ENCODE data around the gene DOK6.

Gene DOK6

GRCh38 chr18:69557282-69557681, 156.6 kb downstream of the DOK6 start:
- WGBS: 75% methylated on average over 4 of the region's 4 CpGs
- Histone ChIP-seq H3K9ac (ENCODE audit: low read length) (no peak overlapping the region), H3K27me3 (ENCODE audit: control insufficient read depth in 1 of 2, insufficient read depth in 1 of 2, low read length in 2 of 2) (no peaks in the 10 kb centered on the region), H3K4me1 (ENCODE audit: control insufficient read depth, insufficient read depth, low read depth, low read length) (no peaks in the 10 kb centered on the region), H4K8ac (ENCODE audit: low read length) (no peak overlapping the region), H3K79me1 (replicated peaks; ENCODE audit: low read length, poor library complexity, severe bottlenecking) (no peaks in the 10 kb centered on the region), H2BK120ac (ENCODE audit: low read depth, low read length) (no peak overlapping the region), H4K91ac (ENCODE audit: low read length) (no peak overlapping the region), H3K36me3 (ENCODE audit: control insufficient read depth in 1 of 2, insufficient read depth in 2 of 2, low read depth in 1 of 2, low read length in 2 of 2) (no peaks in the 10 kb centered on the region), H3K4me2 (ENCODE audit: low read length, poor library complexity, severe bottlenecking) (no peak overlapping the region), H2BK15ac (ENCODE audit: low read depth, poor library complexity, severe bottlenecking) (no peak overlapping the region), H2AK5ac (ENCODE audit: low read length, severe bottlenecking) (no peak overlapping the region), H2AFZ (ENCODE audit: low read depth, low read length) (no peak overlapping the region), H3K18ac (ENCODE audit: low read depth in 1 of 2, low read length in 2 of 2) (no peak overlapping the region), H2BK12ac (ENCODE audit: low read length in 2 of 2) (no peak overlapping the region), H3K4me3 (ENCODE audit: insufficient read depth in 1 of 2, low read depth in 1 of 2, low read length in 2 of 2) (no peak overlapping the region), H3K23ac (ENCODE audit: low read length in 2 of 2) (no peak overlapping the region), H2BK5ac (ENCODE audit: low read depth, low read length, poor library complexity, severe bottlenecking) (no peak overlapping the region), H3K4ac (ENCODE audit: low read depth in 1 of 2, low read length in 2 of 2) (no peak overlapping the region), H3K14ac (ENCODE audit: low read length in 2 of 2) (no peak overlapping the region), H3K27ac (ENCODE audit: low read length, poor library complexity, severe bottlenecking) (no peak overlapping the region), H3K9me3 (ENCODE audit: control insufficient read depth, low read length) (peaks cover 4% of the 10 kb centered on the region)
- DNase-seq: no peak

- H3K18ac ChIP-seq (ENCODE audit: low read depth in 1 of 2, low read length in 2 of 2): no peak overlapping the region
- no peak overlapping the region for H4K91ac ChIP-seq (ENCODE audit: low read length)
- H2AFZ ChIP-seq (ENCODE audit: low read depth, low read length): no peak overlapping the region
- H3K9me3 ChIP-seq (ENCODE audit: control insufficient read depth, low read length): peaks cover 5% of the 10 kb centered on the region
- H3K27me3 ChIP-seq (ENCODE audit: control insufficient read depth in 1 of 2, insufficient read depth in 1 of 2, low read length in 2 of 2): no peaks in the 10 kb centered on the region
- H3K79me1 ChIP-seq (replicated peaks; ENCODE audit: low read length, poor library complexity, severe bottlenecking): no peaks in the 10 kb centered on the region
- H3K4ac ChIP-seq (ENCODE audit: low read depth in 1 of 2, low read length in 2 of 2): no peak overlapping the region
- no peak overlapping the region for H2BK120ac ChIP-seq (ENCODE audit: low read depth, low read length)
- H2BK15ac ChIP-seq (ENCODE audit: low read depth, poor library complexity, severe bottlenecking): no peak overlapping the region
- no peaks in the 10 kb centered on the region for H3K4me1 ChIP-seq (ENCODE audit: control insufficient read depth, insufficient read depth, low read depth, low read length)
- H3K4me2 ChIP-seq (ENCODE audit: low read length, poor library complexity, severe bottlenecking): no peak overlapping the region
- H3K14ac ChIP-seq (ENCODE audit: low read length in 2 of 2): no peak overlapping the region
- no peak overlapping the region for H3K27ac ChIP-seq (ENCODE audit: low read length, poor library complexity, severe bottlenecking)
- H3K9ac ChIP-seq (ENCODE audit: low read length): no peak overlapping the region
- H2BK12ac ChIP-seq (ENCODE audit: low read length in 2 of 2): no peak overlapping the region
- H2BK5ac ChIP-seq (ENCODE audit: low read depth, low read length, poor library complexity, severe bottlenecking): no peak overlapping the region
- H3K36me3 ChIP-seq (ENCODE audit: control insufficient read depth in 1 of 2, insufficient read depth in 2 of 2, low read depth in 1 of 2, low read length in 2 of 2): no peaks in the 10 kb centered on the region
- no peak for DNase-seq
- H3K23ac ChIP-seq (ENCODE audit: low read length in 2 of 2): no peak overlapping the region
- H3K4me3 ChIP-seq (ENCODE audit: insufficient read depth in 1 of 2, low read depth in 1 of 2, low read length in 2 of 2): no peak overlapping the region
- H4K8ac ChIP-seq (ENCODE audit: low read length): no peak overlapping the region
- no peak overlapping the region for H2AK5ac ChIP-seq (ENCODE audit: low read length, severe bottlenecking)
- WGBS: 100% methylated on average over 2 of the region's 2 CpGs
These were observed 157.4 kb downstream of the DOK6 start for GRCh38 chr18:69558052-69558451.

- H3K9ac ChIP-seq (ENCODE audit: low read length): no peak overlapping the region
- H3K36me3 ChIP-seq (ENCODE audit: control insufficient read depth in 1 of 2, insufficient read depth in 2 of 2, low read depth in 1 of 2, low read length in 2 of 2): no peaks in the 10 kb centered on the region
- no peak overlapping the region for H3K14ac ChIP-seq (ENCODE audit: low read length in 2 of 2)
- H2BK12ac ChIP-seq (ENCODE audit: low read length in 2 of 2): no peak overlapping the region
- H3K18ac ChIP-seq (ENCODE audit: low read depth in 1 of 2, low read length in 2 of 2): no peak overlapping the region
- no peak overlapping the region for H2BK5ac ChIP-seq (ENCODE audit: low read depth, low read length, poor library complexity, severe bottlenecking)
- no peak overlapping the region for H3K23ac ChIP-seq (ENCODE audit: low read length in 2 of 2)
- H3K4me3 ChIP-seq (ENCODE audit: insufficient read depth in 1 of 2, low read depth in 1 of 2, low read length in 2 of 2): no peak overlapping the region
- no peaks in the 10 kb centered on the region for H3K4me1 ChIP-seq (ENCODE audit: control insufficient read depth, insufficient read depth, low read depth, low read length)
- no peak overlapping the region for H2AFZ ChIP-seq (ENCODE audit: low read depth, low read length)
- no peak for DNase-seq
- H2BK15ac ChIP-seq (ENCODE audit: low read depth, poor library complexity, severe bottlenecking): no peak overlapping the region
- H3K4me2 ChIP-seq (ENCODE audit: low read length, poor library complexity, severe bottlenecking): no peak overlapping the region
- no peak overlapping the region for H2AK5ac ChIP-seq (ENCODE audit: low read length, severe bottlenecking)
- no peaks in the 10 kb centered on the region for H3K27me3 ChIP-seq (ENCODE audit: control insufficient read depth in 1 of 2, insufficient read depth in 1 of 2, low read length in 2 of 2)
- no peak overlapping the region for H4K91ac ChIP-seq (ENCODE audit: low read length)
- H3K9me3 ChIP-seq (ENCODE audit: control insufficient read depth, low read length): peaks cover 5% of the 10 kb centered on the region
- no peak overlapping the region for H4K8ac ChIP-seq (ENCODE audit: low read length)
- no peak overlapping the region for H3K27ac ChIP-seq (ENCODE audit: low read length, poor library complexity, severe bottlenecking)
- no peak overlapping the region for H2BK120ac ChIP-seq (ENCODE audit: low read depth, low read length)
- H3K4ac ChIP-seq (ENCODE audit: low read depth in 1 of 2, low read length in 2 of 2): no peak overlapping the region
- no peaks in the 10 kb centered on the region for H3K79me1 ChIP-seq (replicated peaks; ENCODE audit: low read length, poor library complexity, severe bottlenecking)
These were observed 158.9 kb downstream of the DOK6 start for GRCh38 chr18:69559604-69560003.

- Histone ChIP-seq H3K4me1 (ENCODE audit: control insufficient read depth, insufficient read depth, low read depth, low read length) (no peaks in the 10 kb centered on the region), H3K4me3 (ENCODE audit: insufficient read depth in 1 of 2, low read depth in 1 of 2, low read length in 2 of 2) (no peak overlapping the region), H3K9me3 (ENCODE audit: control insufficient read depth, low read length) (peaks cover 22% of the 10 kb centered on the region), H2AFZ (ENCODE audit: low read depth, low read length) (no peak overlapping the region), H2BK15ac (ENCODE audit: low read depth, poor library complexity, severe bottlenecking) (no peak overlapping the region), H3K27me3 (ENCODE audit: control insufficient read depth in 1 of 2, insufficient read depth in 1 of 2, low read length in 2 of 2) (no peaks in the 10 kb centered on the region), H2BK12ac (ENCODE audit: low read length in 2 of 2) (no peak overlapping the region), H2BK5ac (ENCODE audit: low read depth, low read length, poor library complexity, severe bottlenecking) (no peak overlapping the region), H3K14ac (ENCODE audit: low read length in 2 of 2) (no peak overlapping the region), H3K27ac (ENCODE audit: low read length, poor library complexity, severe bottlenecking) (no peak overlapping the region), H3K4me2 (ENCODE audit: low read length, poor library complexity, severe bottlenecking) (no peak overlapping the region), H2AK5ac (ENCODE audit: low read length, severe bottlenecking) (no peak overlapping the region), H3K9ac (ENCODE audit: low read length) (no peak overlapping the region), H3K18ac (ENCODE audit: low read depth in 1 of 2, low read length in 2 of 2) (no peak overlapping the region), H3K4ac (ENCODE audit: low read depth in 1 of 2, low read length in 2 of 2) (no peak overlapping the region), H3K23ac (ENCODE audit: low read length in 2 of 2) (no peak overlapping the region), H3K36me3 (ENCODE audit: control insufficient read depth in 1 of 2, insufficient read depth in 2 of 2, low read depth in 1 of 2, low read length in 2 of 2) (no peaks in the 10 kb centered on the region), H4K91ac (ENCODE audit: low read length) (no peak overlapping the region), H2BK120ac (ENCODE audit: low read depth, low read length) (no peak overlapping the region), H4K8ac (ENCODE audit: low read length) (no peak overlapping the region), H3K79me1 (replicated peaks; ENCODE audit: low read length, poor library complexity, severe bottlenecking) (no peaks in the 10 kb centered on the region)
- DNase-seq: no peak
- 100% methylated on average over 2 of the region's 2 CpGs for WGBS
These were observed 163.9 kb downstream of the DOK6 start for GRCh38 chr18:69564602-69565001.
